RKO (cell line): ENCODE data around the gene HRH3.

Experiments used
- DNase-seq: peaks from one replicate; pipeline ENCODE4 v3.0.0-alpha.2; 2016; ENCODE audit warnings: low spot score

The HRH3 gene

GRCh38 chr20:62219992-62220665 is at the start of gene HRH3:
HRH3 (minus strand) TSS chr20:62220278; CDS start chr20:62219970, 308 bp downstream.
- no peak for DNase-seq

GRCh38 chr20:62269871-62270270 is 49.8 kb upstream of the HRH3 start:
- DNase-seq, result no peak

GRCh38 chr20:62269378-62269777 is 49.3 kb upstream of the HRH3 start:
- DNase-seq, result no peak

- DNase-seq, result no peak
These were observed 48.3 kb upstream of the HRH3 start for GRCh38 chr20:62268228-62268900.

GRCh38 chr20:62267543-62267942 is 47.5 kb upstream of the HRH3 start:
- DNase-seq, result no peak

GRCh38 chr20:62266851-62267250 is 46.8 kb upstream of the HRH3 start:
- DNase-seq, result no peak

GRCh38 chr20:62266340-62266739 is 46.3 kb upstream of the HRH3 start:
- peak; percentile 42 for DNase-seq

- no peak for DNase-seq
These were observed 45.3 kb upstream of the HRH3 start for GRCh38 chr20:62265365-62265764.

GRCh38 chr20:62263396-62263795 is 43.3 kb upstream of the HRH3 start:
- no peak for DNase-seq

- no peak for DNase-seq
These were observed 42.0 kb upstream of the HRH3 start for GRCh38 chr20:62262064-62262463.

GRCh38 chr20:62259294-62259565 is 39.2 kb upstream of the HRH3 start:
- DNase-seq, result no peak

GRCh38 chr20:62258499-62259293 is 38.6 kb upstream of the HRH3 start:
- DNase-seq, result no peak

GRCh38 chr20:62255976-62256375 is 35.9 kb upstream of the HRH3 start:
- no peak for DNase-seq

GRCh38 chr20:62254021-62254724 is 34.1 kb upstream of the HRH3 start:
- DNase-seq, result no peak

- DNase-seq, result no peak
These were observed 33.3 kb upstream of the HRH3 start for GRCh38 chr20:62253398-62253797.

- no peak for DNase-seq
These were observed 32.4 kb upstream of the HRH3 start for GRCh38 chr20:62252342-62252966.

GRCh38 chr20:62248890-62249560 is 28.9 kb upstream of the HRH3 start:
- no peak for DNase-seq

GRCh38 chr20:62246872-62247652 is 27.0 kb upstream of the HRH3 start:
- DNase-seq, result no peak

GRCh38 chr20:62246431-62246830 is 26.4 kb upstream of the HRH3 start:
- DNase-seq, result no peak

GRCh38 chr20:62245911-62246280 is 25.8 kb upstream of the HRH3 start:
- DNase-seq, result no peak

- DNase-seq, result no peak
These were observed 24.6 kb upstream of the HRH3 start for GRCh38 chr20:62244644-62245108.
